HG03442 (cell line): Measurements from ENCODE around the gene SETD2.
"Not testable (repeated sequence)": the region's sequence is repeated elsewhere in the genome, so short reads cannot be mapped to it uniquely, and the experiment has no call there.

Experiments used
- ATAC-seq: cut with Tn5 transposase; IDR thresholded peaks from one replicate; pipeline ENCODE4 v1.9.1; 2021; ENCODE audit warnings: mild to moderate bottlenecking, moderate library complexity; ENCODE audit not compliant: unreplicated experiment

Gene SETD2

GRCh38 chr3:47036145-47036544, 127.8 kb downstream of the SETD2 start:
- no peak for ATAC-seq

DNA sequence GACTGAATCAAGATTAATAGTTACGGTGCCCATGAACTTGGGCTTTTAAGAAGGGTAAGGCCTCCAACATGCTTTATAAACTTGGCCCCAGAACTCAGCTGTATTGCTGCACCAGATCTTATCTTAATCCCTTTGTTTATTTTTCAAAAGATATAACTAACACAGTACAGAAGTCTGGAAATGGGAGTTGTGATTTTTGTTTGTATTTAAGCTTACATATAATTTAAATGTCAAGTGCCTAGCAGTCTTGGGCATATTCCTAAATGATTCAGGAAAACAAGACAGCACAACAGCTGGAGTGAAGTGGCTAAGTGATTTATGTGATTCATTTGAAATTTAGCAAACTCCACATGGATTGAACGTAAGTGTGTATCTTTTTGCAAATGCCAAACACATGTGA, 128.3 kb downstream of the SETD2 start:
- ATAC-seq = no peak

GRCh38 chr3:47034868-47035489, 128.9 kb downstream of the SETD2 start:
- ATAC-seq = no peak

DNA sequence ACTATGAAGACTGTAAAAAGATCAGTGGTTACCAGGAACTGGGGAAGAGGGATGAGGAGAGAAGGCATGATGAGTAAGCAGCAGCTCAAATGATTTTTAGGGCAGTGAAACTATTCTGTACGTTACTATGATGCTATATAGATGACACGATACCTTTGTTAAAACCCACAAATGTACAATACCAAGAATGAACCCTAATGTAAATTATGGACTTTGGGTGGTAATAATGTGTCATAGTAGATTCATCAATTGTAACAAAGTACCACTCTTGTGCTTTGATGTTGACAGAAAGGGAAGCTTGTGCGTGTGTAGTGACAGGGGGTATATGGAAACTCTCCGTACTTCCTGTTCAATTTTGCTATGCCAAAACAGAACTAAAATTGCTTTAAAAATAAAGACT, 132.9 kb downstream of the SETD2 start:
- ATAC-seq = not testable (repeated sequence)

DNA sequence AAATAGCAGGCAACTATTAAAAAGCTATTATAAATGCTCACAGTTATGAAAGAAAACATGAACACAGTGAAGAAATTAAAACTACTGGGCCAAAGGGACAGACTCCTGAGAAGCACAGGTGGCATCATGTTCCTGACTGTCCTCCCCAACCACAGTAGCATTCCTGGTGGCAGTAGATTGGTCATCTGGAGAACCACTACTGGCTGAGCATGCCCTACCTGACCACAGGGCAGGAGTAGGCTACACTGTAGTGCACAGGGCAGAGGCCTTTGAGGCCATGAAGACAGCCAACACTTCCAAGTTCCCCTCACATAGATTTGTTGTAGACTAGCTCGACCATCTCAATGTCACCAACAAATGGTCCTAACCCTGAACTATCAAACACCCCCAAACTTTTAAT, 135.2 kb downstream of the SETD2 start:
- no peak for ATAC-seq

DNA sequence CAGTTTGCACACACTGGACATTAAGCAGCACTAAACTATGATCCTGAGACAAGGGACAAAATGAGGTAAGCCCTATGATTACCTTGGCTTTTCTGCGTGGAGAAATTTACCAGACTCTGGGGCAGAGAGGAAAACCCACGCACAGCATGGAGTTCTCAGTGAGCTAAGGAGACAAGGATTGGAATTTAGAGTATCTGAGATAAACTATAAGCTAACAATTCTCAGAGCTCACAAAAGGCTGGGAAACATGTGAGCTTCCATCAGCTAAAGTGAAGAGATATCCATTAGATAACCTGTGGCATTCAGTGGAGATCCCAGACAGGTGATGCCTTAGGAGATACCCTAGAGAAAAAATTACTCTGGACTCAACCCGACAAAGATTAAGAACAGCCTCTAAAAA, 135.8 kb downstream of the SETD2 start:
- ATAC-seq = no peak

GRCh38 chr3:47026432-47026831, 137.5 kb downstream of the SETD2 start:
- not testable (repeated sequence) for ATAC-seq

DNA sequence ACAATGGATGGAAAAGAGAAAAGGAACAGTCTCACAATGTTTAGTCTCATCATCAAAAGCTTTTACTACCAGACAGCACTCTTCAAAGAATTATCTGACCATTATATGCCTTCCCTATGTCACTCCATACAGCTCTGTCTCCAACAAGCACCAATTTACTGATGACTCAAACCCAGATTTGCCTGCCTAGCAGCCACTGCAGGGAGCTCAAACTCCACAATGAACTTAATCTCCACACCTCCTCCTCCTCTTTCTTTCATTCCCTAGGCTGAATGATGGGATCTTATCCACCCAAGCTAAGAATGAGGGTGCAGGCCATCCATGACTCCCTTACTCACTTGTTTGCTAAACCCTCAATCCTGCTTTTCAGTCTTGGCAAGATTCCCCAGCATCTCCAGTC, 139.0 kb downstream of the SETD2 start:
- no peak for ATAC-seq

DNA sequence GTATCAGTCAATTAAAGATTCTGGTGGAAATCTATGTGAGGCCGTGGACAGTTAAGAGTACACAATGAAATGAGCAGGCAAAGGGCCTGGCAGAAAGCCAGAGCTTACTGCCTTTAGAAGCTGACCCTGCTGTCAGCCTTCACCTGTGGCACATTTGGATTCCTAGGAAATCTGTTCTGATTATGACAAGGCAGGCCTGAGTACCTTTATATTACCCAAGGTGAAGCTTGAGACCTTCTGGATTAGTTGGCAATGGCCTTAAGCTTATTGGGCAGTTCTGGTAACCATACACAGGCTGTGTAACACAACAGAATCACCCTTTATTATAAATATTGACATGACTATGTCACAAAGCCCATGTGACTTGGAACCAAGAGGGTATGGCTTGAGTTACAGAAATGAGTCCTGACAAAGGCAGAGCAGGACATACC, 141.3 kb downstream of the SETD2 start:
- ATAC-seq = no peak

DNA sequence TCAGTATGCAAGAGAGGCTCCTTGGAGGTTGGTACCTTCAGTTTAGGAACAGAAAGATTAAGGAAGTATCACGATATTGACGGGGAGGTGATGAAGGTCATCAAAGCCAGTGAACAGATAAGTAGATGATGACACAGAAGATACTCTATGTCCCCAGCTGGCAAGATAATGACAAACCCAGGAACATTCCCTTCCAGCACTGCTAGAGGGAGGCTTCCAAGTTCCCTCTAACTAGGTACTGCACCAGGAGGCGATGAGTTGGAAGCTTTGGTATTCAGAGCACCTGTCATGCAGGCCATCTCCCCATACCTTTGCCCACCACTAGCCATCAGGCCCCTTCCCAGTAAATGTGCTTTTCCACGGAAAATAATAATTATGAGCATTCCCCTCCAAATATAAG, 143.6 kb downstream of the SETD2 start:
- ATAC-seq = no peak

- ATAC-seq = no peak
Observed at GRCh38 chr3:47019201-47019600, 144.7 kb downstream of the SETD2 start.

- no peak for ATAC-seq
Observed at GRCh38 chr3:47018269-47018611, 145.7 kb downstream of the SETD2 start.

- no peak for ATAC-seq
Observed at GRCh38 chr3:47017504-47018268, 146.2 kb downstream of the SETD2 start.

DNA sequence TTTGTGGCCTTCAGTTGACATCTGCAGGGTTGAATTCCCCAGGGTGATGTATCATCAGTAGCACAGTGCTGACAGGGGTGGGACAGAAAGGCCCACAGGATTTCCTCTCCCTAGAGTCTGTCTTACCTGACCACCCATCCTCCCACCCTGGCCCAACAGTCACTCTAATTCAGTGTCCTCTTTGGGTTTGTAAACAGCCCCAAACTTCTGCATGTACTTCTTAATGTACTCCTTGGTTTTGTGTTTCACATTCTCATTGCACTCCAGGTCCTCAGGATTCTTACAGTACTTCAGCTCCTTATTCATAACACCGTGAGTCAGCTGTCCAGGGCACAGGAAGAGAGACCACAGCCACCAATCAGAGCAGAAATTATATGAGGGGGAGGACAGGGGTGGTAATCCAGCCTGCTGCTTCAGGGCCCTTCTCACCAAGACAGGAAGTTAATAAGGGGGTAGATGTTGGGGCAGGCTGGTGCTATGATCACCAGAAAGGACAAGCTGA, 146.9 kb downstream of the SETD2 start:
- no peak for ATAC-seq

DNA sequence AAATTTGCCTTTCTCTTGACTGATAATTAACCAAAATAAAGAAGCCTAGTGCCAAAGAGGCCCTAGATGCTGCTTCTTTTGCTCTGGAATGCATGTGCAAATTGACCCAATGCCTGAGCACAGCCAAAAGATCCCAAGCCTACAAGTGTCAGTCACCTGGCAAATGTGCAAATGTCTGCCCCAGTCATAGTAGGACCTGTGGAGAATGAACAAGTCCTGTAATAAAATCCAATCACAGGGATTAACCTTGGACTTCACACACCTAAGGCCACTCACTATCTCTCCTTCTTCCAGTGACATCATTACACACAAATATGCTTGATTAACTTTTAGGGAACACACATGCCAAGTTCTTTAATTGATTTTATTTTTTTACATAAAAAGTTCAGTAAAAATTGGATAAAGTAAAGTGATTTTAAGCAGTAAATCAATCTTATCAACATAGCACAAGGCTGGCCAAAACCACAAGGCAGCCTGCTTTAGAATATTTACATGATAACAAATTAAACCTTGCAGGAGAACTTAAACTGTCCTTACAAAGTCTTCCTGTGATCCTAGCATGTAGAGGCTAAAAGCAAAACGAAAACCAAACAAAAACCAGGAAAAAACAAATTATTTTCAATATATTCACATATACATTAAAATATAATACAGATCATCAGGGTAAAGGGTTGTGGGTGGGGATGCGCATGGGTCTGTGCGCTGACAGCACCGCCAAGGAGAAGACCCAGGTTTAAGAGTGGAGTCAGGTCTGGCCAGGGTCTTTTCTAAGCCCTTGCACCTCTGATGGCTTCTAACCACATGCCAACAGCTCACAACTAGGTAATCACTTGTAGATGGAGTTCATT, 147.6 kb downstream of the SETD2 start:
- no peak for ATAC-seq

GRCh38 chr3:47015151-47015550, 148.8 kb downstream of the SETD2 start:
- no peak for ATAC-seq

- no peak for ATAC-seq
Observed at GRCh38 chr3:47014036-47014435, 149.9 kb downstream of the SETD2 start.

DNA sequence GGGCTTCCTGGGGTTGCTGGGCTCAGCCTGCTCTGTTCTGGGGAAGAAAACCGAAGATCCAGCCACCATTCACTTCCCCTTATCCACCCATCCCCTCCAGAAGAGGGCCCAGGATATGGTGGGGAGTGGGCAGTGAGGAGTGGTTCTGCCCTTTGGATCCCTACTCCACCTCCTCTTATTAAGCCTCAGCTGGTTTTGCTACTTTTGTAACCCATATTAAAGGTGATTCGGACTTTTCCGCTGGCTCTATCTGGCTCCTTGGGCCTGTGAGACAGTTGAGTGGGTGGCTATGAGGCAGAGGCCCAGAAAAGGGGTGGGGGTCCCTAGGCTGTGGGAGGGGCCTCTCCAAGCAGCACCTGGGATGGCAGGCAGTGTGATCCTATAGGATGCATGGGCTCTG, 150.7 kb downstream of the SETD2 start:
- no peak for ATAC-seq

- ATAC-seq = no peak
Observed at GRCh38 chr3:47012342-47013230, 151.3 kb downstream of the SETD2 start.

- no peak for ATAC-seq
Observed at GRCh38 chr3:47011371-47011770, 152.5 kb downstream of the SETD2 start.

- ATAC-seq = no peak
Observed at GRCh38 chr3:47010910-47011309, 153.0 kb downstream of the SETD2 start.
